Fibroblast of skin of left biceps (primary cell): Measurements from ENCODE around the gene RGS3.
"Not testable (repeated sequence)": the region's sequence is repeated elsewhere in the genome, so short reads cannot be mapped to it uniquely, and the experiment has no call there.

ENCODE experiments used
- DNase-seq, 2 experiments: peaks; one replicate each; pipeline ENCODE4 v3.0.0-alpha.2; 2013; ENCODE audit warnings: low read depth in 2 of 2

Gene RGS3

DNA sequence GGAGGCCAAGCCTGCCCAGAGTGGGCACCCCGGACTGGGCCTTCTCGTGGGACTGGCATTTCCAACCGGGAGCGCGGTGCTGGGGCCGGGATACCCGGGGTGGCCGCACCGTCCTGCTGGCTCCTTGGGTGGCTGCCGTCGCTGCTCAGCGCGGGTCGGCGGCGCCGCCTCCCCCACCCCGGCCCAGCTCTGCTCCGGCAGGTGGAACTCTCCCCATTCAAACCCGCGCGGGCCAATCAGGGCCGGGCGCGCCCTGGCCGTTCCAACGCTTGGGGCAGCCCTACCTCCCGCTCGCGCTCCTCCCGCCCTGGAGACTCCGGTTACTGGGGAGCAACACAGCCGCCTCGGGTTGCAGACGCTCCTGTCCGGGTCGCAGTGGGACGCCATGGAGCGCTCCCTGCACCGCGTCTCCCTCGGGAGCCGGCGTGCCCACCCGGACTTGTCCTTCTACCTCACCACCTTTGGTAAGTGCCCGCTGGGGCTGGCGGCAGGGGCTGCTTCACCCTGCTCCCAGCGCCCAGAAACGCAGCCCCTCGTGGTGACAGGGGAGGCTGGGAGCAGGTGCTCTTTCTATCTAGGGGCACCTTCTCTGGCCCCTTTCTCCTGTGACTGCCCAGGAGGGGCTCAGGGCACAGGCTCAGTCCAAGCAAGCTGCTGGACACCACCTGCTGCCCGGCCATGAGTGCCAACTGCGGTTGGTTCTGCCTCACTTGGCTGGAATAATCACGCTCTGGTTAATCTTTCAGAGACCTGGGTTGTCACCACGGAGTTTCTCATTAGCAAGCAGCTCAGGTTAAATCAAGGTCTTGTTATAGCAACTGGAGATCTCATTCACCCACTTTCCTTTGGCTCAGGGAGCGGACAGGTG lies at the start of gene RGS3:
RGS3 (plus strand) TSS at position 310 of the 868 bp plus-strand sequence; CDS start at position 386, 76 bp downstream.
- no peak for DNase-seq

DNA sequence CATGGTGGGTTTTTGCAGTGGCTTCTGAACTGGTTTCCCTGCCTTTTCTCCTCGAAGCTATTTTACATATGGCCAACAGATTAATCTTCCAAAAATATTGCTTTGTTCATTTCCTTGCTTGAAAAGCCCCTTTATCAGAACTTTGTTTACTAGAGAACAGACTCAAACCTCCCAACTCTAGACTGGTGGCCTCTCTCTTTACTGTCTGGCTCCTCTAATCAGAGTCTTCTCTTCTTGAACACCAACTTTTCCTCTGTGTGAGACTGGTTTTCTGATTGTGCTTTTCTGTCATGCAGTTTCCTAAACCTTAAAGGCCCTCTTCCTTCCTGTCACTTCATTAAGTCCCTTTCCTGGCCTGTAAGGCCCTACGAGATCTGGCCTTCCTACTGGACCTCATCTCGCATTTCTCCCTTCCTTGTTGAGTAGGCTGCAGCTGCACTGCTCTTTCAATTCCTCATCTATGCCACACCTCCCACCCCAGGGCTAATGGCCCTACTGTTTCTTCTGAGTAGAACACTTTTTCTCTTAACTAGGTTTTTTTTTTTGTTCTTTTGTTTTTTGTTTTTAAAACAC lies 47.3 kb upstream of the RGS3 start:
- DNase-seq: no peak

DNA sequence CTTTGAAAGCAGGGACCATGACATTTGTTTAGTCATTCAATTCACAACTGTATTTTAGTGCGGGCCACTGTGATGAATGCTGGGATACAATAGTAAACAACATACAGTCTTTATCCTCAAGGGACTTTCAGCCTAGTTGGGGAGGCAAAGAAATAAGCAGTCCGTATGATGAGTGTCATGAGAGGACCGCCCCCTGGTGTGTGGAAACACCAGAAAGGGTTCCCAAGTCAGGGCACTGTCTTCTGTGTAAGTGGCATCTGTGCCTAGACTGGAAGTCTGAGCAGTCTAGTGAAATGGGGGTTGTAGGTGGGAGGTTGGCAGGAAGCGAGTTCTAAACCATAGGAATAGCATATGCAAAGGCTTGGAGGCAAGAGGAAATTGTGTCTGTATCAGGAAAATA lies 46.2 kb upstream of the RGS3 start:
- no peak for DNase-seq

DNA sequence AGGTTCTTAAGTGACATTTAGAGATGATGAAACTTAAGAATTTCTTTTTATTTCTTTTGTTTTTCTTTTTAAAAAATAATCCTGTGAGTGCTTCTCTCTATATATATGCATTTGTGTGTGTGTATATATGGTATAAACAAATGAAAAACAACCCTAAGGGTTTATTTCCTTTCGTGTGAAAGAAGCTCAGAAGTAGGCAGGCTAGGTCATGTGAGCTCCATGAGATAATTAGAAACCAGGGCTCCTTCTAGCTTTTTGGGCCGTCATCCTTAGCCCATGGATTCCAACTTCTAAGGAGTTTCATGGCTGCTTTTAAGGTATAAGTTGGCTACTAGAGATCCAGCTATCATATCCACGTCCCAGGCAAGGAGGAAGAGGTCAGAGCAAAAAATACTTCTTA lies 41.8 kb upstream of the RGS3 start:
- DNase-seq: no peak

DNA sequence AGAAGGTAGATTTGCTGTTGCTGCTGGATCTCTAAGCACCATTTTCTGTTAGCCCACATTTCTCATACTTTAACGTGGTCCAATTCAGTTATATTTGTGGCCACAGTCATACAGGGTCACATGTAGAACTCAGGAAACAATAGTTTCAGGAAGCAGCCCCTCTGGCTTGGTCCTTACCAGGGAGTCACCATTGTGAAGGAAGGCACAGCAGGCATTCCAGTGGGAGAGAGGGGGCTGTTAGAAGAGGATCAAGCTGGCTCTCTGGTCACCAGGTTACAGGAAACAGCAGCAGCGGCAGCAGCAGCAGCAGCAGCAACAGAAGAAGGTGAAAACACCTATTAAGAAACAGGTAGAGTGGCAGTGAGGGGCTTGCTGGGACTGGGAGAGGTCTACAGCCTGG lies 38.5 kb upstream of the RGS3 start:
- DNase-seq: no peak

DNA sequence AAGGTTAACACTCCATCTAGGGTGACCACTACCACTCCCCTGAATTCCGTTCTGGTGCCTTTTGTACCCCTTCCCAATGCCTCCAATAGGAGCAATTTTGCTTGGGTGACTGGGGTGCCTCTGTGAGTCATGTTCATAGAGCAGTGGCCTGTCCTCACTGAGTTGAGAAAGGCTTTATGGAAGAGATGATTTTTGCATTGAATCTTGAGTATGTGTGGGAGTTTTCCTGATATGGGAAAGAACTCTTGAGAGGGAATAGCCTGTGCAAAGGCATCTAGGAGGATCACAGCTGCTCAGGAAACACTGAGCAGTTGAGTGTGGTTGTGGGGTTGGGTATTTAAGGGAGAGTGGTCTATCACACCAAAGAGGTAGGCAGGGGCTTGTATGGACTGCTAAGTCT lies 36.8 kb upstream of the RGS3 start:
- DNase-seq: no peak

DNA sequence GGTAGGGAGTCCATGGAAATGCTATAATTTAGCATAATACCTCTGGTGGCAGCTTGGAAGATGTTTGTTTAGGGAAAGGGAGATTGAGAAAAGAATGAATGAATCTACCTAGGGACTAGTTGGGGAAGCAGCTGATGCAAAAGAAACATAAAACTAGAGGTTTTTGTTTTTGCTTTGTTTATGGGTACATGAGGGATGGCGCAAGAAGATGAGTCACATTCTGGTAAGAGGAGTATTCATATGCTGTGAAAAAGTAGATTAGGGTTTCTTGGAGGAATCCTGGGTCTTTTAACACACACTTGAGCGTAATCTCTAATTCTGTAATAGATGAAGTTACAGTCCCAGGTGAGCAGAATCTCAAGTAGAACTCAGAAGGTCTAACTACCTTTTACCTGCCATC lies 35.9 kb upstream of the RGS3 start:
- no peak for DNase-seq

DNA sequence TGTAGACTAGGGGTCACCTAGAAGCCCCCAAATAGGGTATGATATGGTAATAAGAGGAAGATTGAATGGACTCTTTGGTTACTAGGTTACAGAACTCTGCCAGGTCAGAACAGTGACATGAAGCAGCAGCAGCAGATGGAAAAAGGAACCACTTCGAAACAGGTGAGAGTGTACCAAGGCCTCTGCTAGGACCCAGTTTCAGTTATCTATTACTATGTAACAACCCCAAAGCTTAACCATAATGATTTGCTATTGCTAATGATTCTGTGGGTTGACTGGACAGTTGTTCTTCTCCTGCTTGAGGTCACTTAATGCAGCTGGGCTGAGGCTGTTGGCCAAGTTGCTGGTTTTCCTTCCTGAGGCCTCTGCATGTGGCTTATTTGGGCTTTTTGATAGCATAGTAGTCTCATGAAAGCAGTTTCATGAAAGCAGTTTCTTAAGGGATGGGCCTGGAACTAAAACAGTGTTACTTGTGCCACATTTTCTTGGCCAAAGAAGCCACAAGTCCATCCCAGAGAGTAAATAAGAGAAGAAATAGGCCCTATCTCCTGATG lies 35.4 kb upstream of the RGS3 start:
- DNase-seq: no peak

DNA sequence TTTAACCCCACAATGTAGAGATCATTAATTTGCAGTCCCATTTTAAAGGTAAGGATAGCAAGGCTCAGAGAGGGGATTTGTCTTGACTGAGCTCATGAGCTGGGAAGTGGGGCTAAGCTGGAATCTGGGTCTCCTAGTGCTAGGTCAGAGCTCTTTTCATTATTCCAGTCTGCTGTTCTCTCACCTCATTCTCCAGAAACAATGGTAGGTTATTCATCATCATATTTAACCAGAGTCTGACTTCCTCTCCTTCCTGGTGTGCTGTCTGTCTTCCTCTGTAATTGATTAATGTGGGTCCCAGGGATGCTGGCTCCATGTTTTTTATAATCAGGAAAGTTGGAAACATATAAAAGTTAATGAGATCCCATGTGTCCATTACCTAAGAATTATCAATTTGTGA lies 32.3 kb upstream of the RGS3 start:
- no peak for DNase-seq

DNA sequence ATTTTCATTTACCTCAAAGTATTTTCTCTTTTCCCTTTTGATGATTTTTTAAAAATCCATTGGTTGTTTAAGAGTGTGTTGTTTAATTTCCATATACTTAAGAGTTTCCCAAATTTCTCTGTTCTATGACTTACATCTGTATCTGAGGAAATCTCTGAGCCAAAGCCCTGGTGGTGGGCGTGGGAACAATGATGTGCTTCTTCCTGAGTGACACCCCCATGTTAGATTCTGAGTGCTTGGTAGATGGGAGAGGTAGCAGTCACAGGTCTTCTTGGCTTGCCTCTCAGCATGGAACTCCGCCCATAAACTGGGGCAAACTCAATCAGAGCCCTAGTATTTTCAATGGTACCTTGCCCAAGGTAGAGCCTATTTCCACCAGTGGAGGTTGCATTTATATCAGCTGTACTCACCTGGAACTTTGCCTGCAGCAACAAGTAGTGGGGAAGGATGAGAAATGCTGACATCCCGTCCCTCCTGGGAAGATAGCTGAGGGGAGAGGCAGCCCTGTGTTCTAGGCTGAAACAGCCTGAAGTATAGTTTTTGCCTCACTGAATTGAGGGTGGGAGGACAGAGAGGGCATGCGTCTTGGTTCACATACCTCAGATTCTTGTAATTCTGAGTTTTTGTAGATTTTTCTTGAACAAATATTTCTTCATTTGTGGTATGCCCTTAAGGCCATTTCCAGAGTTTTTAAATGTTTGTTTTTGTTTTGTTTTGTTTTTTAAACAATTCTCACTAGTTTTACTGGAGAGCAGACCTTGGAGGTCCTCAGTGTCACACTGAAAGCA lies 26.6 kb upstream of the RGS3 start:
- DNase-seq: no peak

DNA sequence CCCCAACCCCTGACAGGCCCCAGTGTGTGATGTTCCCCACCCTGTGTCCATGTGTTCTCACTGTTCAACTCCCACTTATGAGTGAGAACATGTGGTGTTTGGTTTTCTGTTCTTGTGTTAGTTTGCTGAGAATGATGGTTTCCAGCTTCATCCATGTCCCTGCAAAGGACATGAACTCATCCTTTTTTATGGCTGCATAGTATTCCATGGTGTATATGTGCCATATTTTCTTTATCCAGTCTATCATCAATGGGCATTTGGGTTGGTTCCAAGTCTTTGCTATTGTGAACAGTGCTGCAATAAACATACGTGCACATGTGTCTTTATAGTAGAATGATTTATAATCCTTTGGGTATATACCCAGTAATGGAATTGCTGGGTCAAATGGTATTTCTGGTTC lies 25.8 kb upstream of the RGS3 start:
- not testable (repeated sequence) for DNase-seq

DNA sequence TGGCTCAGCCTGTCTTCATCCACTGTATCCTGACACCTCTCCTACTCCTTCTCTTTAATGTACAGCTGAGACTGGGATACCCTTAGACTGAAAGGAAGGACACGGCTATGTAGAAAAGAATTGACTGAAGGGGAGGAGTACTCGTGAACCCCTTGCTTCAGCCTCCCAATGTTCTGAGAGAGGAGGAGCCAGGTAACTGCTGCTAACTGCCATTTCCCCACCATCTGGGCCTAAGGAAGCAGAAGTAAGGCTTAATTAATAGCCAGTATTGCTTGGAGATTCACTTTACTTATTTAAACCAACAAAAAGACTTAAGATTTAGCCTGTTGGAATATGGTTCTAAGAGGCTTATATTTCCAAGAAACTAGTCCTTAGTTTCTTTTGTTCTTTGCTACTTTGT lies 18.8 kb upstream of the RGS3 start:
- no peak for DNase-seq

DNA sequence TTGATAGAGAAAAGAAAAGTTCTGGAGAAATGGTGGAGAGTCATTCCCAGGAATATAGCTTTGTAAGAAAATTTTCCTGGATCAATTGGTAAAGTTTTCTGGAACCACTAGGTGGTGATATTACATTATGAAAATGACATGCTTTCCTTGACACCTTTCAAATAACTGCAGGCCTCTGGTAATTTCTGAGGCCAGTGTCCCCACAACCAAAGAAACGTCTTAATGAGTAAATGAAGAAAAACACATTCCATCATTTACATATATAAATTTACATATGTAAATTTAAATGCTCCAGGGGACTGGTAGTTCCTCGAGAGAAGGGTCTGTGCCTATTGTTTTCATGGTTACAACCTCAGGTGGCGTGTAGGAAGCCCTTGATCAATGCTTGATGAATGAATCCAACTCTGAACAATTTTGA lies 17.2 kb upstream of the RGS3 start:
- DNase-seq: peak in 1 of 2 experiments; percentile 8

DNA sequence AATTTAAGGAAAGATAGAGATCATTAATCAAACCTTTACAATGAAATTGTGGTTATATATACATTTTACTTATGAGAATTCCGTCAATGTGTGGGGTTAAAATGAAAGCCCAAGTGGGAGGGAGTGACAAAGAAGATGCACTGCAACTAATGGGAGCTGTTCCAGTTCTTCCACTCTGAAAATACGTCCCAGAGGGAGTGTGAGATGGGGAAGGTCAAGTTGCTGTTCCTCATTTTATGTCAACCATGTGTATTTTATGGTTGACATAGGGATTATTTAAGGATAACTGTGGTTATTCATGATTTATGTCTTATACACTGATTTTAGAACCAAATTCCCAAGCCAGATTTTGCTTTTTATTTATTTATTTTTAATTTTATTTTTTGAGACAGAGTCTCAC lies 14.2 kb upstream of the RGS3 start:
- peak in 1 of 2 experiments; percentile 8 for DNase-seq

DNA sequence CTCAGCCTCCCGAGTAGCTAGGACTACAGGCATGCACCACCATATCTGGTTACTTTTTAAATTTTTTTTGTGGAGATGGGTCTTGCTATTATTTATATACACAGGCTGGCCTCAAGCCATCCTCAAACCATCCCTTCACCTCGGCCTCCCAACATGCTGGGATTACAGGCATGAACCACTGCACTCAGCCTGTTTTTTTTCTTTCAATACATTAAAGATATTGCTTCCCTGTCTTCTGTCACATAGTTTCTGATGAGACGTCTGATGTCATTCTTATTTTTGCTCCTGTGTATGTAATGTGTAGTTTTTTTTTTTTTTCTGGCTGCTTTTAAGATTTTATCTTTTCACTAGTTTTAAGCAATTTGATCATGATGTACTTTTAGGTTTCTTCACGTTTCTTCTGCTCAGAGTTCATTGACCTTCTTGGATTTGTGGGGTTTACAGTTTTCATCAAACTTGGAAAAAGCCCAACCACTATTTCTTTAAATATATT lies 11.4 kb upstream of the RGS3 start:
- DNase-seq: no peak

DNA sequence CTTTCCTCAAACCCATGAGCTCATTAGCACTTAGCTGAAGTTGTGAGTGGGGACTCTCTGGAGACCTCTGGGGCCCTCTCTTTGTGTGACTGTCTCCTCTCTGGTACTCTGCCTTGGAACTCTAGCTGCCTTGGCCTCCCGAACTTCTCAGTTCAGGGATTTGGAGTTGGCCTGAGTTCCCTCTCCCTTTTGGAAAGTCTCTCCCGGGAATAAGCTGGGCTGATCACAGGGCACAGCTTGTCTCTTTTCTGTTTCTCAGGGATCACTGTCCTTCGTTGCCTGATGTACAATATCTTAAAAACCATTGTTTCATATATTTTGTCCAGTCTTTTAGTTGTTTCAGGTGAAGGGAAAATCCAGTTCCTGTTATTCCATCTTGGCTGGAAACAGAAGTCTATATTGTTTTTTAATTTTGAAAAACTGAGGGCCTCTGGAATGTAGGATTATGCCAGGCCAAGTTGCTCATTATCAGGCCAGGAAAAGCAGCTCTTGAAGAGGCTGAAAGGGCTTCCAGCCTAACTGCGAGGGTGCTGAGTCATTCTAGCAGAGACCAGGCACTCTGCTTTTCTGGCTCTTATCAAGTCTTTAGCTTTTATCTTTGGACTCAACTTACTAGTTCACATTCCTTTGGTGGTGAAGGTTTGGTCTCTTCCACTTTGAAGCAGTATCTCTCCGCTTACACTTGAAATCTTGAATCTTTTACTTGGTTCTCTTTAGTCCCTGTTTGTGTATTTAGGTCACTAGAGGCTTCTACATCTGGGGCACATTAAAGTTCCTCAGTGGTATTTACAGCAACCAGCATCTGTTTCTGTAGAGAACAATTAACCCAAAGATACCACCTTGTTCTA lies 8.4 kb upstream of the RGS3 start:
- DNase-seq: peak; percentile 60 to 70

DNA sequence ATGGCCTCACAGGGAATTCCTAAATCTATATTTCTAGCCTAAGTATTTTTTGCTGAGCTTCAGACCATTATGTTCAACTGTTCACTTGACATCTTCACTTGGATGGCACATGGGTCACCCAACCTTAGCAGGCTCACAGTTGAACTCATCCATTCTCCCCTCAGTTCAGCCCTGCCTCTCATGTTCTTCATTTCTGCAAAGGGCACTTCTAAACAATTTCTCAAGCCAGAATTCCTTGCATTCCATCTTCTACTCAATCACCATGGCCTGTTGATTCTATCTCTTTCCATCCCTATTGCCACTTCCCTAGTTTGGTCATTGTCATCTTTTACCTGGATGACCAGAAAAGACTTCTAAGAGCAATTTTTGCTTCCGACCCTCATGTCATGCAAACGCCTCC lies 7.3 kb upstream of the RGS3 start:
- DNase-seq: no peak

DNA sequence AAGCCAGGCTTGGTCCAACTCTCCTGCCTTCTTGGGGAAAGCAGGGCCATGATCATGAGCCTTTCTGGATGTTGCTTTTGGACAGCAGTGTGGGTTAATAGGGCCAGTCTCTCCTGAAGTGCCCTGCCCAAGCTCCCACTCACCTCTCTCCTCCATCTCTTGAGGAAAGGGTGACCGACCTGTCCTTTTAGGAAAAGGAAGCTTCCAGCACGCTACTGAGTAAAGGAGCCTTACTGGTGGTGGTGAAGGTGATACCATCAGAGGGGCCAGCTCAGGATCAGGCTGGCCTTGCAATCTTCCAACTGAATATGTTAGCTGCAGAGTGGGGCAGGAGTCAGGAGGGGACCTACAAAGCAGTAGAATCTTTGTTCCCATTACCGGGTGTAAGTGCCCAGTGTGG lies 2.2 kb upstream of the RGS3 start:
- no peak for DNase-seq

DNA sequence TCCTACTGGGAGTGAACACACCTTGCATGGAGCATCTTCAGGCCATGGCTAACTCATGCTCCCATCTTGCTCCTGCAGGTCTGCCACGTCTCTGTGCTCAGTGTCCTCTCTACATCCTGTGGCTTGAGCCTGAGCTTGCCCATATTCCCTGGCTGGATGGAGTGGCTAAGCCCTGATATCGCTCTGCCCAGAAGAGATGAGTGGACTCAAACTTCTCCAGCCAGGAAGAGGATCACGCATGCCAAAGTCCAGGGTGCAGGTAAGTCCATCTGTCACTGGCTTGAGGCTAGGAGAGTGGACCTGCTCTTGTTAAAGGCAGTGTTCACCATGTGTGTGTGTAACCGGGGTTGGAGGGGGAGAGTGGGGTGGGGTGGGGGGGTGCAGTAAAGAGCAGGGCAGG lies 1.6 kb upstream of the RGS3 start:
- no peak for DNase-seq

DNA sequence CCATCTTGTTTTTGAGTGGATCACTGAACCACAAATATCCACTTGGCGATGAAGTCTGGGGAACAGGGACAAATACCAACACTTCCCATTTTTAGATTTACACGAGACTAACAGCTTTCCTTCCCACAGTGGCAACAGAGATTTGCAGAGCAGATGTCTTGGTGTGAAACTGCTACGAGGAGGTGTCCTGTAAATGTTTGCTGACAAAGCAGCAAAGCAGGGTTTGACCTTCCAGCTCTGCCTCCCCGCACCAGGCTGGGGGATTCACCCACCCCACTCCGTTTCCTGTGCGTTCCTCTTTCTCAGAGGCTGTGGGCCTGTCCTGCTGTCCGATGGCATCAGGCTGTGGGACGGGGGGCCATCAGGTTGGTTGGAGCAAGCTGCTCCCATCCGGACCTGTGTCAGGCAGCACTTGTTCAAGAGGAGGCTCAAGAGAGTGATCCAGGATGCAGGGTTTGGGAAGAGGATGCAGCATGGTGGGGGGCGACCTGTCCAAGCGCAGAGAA lies 693 bp upstream of the RGS3 start:
- no peak for DNase-seq

DNA sequence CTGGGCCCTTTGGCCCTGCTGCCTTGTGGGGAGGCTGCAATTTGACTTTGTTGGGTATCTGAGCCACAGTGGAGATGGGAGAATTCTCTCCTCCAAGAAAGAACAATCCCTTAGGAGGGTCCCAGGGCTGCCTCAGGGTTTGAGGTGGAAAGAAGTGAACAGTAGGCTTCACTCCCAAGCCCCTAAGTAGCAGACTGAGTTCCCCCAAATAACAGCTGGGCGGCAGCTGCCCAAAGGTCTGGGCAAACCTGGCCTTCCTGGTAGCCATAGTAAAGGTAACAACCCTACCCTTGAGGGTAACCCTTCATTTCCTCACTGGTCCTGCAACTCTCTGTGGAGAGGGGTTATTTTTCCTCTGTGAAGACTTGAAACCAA lies 746 bp downstream of the RGS3 start:
- no peak for DNase-seq
